HG03108 (cell line): ENCODE data around the gene CCDC80.
"Not testable (repeated sequence)": the region's sequence is repeated elsewhere in the genome, so short reads cannot be mapped to it uniquely, and the experiment has no call there.

Source experiments
- ATAC-seq: cut with Tn5 transposase; IDR thresholded peaks from one replicate; pipeline ENCODE4 v1.9.1; 2021; ENCODE audit warnings: moderate library complexity; ENCODE audit not compliant: unreplicated experiment

CCDC80 gene

GRCh38 chr3:112667599-112667998, 26.7 kb upstream of the CCDC80 start:
- no peak for ATAC-seq

DNA sequence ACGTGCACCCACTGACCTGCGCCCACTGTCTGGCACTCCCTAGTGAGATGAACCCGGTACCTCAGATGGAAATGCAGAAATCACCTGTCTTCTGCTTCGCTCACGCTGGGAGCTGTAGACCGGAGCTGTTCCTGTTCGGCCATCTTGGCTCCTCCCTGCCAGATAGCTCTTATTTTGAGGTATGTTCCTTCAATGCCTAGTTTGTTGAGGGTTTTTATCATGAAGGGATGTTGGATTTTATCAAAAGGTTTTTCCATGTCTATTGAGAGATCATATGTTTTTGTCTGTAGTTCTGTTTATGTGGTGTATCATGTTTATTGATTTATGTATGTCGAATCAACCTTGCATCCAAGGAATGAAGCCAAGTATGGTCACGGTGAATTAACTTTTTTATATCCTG, 24.1 kb upstream of the CCDC80 start:
- not testable (repeated sequence) for ATAC-seq

- ATAC-seq, result no peak
These were observed 15.1 kb upstream of the CCDC80 start for GRCh38 chr3:112656043-112656442.

DNA sequence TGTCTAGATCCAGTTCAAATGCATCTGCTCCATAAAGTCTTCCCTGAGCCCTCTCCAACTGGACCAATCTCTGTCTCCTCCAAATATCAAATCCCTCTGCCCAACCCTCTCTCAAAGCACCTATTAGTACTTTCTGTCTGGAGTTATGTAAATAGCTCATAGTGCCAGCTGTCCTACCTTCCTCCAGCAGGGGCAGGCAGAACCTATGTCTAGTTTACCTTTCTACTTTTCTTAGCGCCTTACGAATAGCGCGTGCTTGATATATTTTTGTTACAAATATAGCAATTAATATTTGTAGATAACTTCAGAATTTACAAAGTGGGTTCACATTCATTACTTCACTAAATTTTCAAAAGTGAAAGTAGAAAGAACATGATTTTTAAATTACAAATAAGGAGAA, 14.0 kb upstream of the CCDC80 start:
- ATAC-seq, result no peak

GRCh38 chr3:112654492-112654891, 13.5 kb upstream of the CCDC80 start:
- no peak for ATAC-seq

- ATAC-seq, result no peak
These were observed 12.9 kb upstream of the CCDC80 start for GRCh38 chr3:112653881-112654300.

GRCh38 chr3:112653209-112653871, 12.4 kb upstream of the CCDC80 start:
- ATAC-seq, result no peak

DNA sequence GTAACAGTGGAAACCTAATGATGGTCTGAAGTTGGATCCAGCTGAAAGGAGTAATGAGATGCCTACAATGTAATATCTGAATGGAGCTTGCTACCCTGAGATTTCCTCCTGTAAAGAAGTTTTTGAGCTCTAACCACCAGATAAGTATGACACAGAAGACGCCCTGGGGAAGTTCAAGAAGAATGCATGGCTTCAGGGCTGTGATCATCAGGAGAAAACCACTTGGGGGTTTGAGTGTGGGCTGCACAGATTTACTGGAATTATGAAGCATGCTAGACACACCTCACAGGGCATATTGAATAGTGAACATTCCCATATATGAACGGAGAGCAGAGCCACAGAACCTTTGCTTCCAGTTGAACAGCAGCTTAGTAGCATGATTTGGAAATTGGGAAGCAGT, 10.6 kb upstream of the CCDC80 start:
- ATAC-seq, result no peak

- no peak for ATAC-seq
These were observed 10.1 kb upstream of the CCDC80 start for GRCh38 chr3:112651071-112651470.

- ATAC-seq, result no peak
These were observed 9.5 kb upstream of the CCDC80 start for GRCh38 chr3:112650482-112650881.

- ATAC-seq, result no peak
These were observed 8.5 kb upstream of the CCDC80 start for GRCh38 chr3:112649478-112649735.

- ATAC-seq, result no peak
These were observed 6.2 kb upstream of the CCDC80 start for GRCh38 chr3:112647122-112647521.

GRCh38 chr3:112646623-112647022, 5.7 kb upstream of the CCDC80 start:
- no peak for ATAC-seq

- no peak for ATAC-seq
These were observed 3.5 kb upstream of the CCDC80 start for GRCh38 chr3:112644453-112644852.

GRCh38 chr3:112643621-112644240, 2.8 kb upstream of the CCDC80 start:
- no peak for ATAC-seq

- peak; percentile 77 for ATAC-seq
These were observed 2.1 kb upstream of the CCDC80 start for GRCh38 chr3:112642912-112643506.

- no peak for ATAC-seq
These were observed 540 bp downstream of the CCDC80 start for GRCh38 chr3:112640276-112640929.

DNA sequence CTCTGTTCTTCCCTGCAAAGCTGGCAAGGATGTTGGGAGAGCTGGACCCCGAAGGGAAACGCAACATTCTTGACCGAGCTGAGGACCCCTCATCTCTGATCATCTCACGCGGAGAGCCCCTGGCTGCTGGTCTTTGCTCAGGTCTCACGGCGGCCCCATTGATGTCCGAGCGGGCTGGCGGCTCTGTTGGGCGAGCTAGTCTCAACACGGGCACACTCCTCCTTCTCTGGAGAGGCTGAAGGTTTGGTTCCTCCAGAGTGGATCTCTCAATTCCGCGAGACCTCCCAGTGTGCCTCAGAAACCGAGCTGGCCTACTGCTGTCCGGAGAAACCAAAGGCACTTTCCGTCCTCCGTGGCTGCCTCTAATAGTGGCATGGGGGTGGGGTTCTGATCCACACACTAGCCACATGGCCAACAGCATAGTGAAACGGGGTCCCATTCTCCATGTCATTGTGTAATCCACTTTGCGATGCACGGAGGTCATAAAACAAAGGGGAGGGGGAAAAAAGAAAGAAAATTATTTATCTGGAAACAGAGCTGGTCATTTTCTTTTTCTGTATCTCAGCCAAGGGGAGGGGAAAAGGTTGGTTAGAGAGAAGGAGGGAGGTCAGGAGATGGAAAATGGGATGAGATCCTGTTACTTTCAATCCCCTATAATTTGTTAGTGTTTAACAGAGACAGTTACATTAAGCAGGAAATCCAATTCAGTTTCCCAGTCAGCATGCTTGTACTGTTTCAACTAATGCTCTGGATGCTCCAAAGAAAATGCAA, 1.3 kb downstream of the CCDC80 start:
- ATAC-seq, result no peak

DNA sequence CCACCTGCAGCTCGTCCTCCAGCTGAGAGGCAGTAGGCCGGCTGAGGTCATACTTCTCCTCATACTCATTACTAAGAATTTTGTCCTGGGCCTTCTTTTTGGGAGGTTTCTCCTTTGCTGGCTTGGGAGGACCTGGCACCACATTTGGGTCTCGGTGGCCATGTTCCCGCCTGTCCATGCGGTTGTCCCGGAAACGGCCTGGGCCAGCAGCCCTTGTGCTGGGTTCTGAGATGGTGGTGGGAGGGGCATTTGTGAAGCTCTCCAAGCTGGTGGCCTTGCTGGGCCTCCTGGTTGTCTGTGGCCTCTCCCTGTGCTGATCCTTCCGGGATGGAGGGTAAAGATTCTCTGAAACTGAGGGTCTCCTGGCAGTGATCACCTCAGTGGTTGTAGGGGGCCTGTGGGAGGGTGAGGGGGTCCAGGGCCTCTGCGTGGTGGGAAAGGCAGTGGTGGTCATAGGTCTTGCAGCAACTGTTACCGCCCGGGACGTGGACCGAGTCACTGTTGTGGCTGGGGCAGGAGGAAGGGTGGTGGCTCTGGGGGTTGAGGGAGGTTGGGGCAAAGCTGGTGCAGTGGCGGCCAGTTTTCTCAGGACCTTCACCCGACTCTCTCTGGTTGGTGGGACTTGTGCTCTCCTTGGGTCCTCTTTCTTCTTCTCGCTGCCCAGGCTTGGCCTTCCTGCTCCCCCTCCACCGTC, 2.5 kb downstream of the CCDC80 start:
- ATAC-seq, result no peak

DNA sequence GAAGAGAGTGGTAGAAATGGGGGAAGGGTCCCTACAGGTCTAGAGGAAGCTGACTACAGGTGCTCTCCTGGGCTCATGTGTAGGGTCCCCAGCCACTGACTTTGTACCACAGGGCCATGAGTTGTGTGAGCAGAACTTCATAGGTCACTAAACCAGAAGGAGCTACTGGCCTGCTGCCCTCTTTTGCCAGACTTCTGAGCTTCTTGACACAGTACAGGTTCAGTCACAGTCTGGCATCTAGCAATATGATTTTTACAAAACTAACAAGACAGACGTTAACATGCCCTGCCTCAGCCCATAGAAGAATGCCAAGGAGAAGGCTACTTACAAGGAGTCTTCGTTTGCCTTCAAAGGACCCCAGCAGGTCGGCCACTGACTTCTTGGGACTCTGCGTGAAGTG, 3.2 kb downstream of the CCDC80 start:
- no peak for ATAC-seq

GRCh38 chr3:112635674-112636073, 5.3 kb downstream of the CCDC80 start:
- ATAC-seq, result no peak
